ENCODE measurements around the gene MFF.
"Not testable (repeated sequence)": the region's sequence is repeated elsewhere in the genome, so short reads cannot be mapped to it uniquely, and the experiment has no call there.

MFF gene

GRCh38 chr2:227337442-227337841 is 12.4 kb downstream of the MFF start:
- FAIRE-seq = no peak

- FAIRE-seq = peak; percentile 78
These were observed 14.1 kb downstream of the MFF start for GRCh38 chr2:227339098-227339599.

- no peak for FAIRE-seq
These were observed 15.1 kb downstream of the MFF start for GRCh38 chr2:227340106-227340505.

GRCh38 chr2:227341553-227341952 is 16.5 kb downstream of the MFF start:
- no peak for FAIRE-seq

- peak; percentile 24 for FAIRE-seq
These were observed 19.2 kb downstream of the MFF start for GRCh38 chr2:227344231-227344630.

- peak; percentile 9 for FAIRE-seq
These were observed 22.1 kb downstream of the MFF start for GRCh38 chr2:227347117-227347516.

GRCh38 chr2:227348324-227348723 is 23.3 kb downstream of the MFF start:
- no peak for FAIRE-seq

GRCh38 chr2:227349989-227350612 is 25.1 kb downstream of the MFF start:
- no peak for FAIRE-seq

- FAIRE-seq = no peak
These were observed 26.6 kb downstream of the MFF start for GRCh38 chr2:227351639-227352038.

GRCh38 chr2:227360351-227360750 is 35.3 kb downstream of the MFF start:
- FAIRE-seq = no peak

- no peak for FAIRE-seq
These were observed 38.7 kb downstream of the MFF start for GRCh38 chr2:227363756-227364155.

GRCh38 chr2:227364585-227365263 is 39.7 kb downstream of the MFF start:
- not testable (repeated sequence) for FAIRE-seq

- no peak for FAIRE-seq
These were observed 40.8 kb downstream of the MFF start for GRCh38 chr2:227365833-227366232.

GRCh38 chr2:227366769-227367426 is 41.8 kb downstream of the MFF start:
- FAIRE-seq = no peak

GRCh38 chr2:227367427-227367795 is 42.4 kb downstream of the MFF start:
- FAIRE-seq = no peak

- FAIRE-seq = no peak
These were observed 43.5 kb downstream of the MFF start for GRCh38 chr2:227368574-227368973.

GRCh38 chr2:227370092-227370491 is 45.0 kb downstream of the MFF start:
- no peak for FAIRE-seq

- FAIRE-seq = no peak
These were observed 45.8 kb downstream of the MFF start for GRCh38 chr2:227370791-227371312.

GRCh38 chr2:227373389-227373788 is 48.3 kb downstream of the MFF start:
- no peak for FAIRE-seq

GRCh38 chr2:227374158-227374557 is 49.1 kb downstream of the MFF start:
- no peak for FAIRE-seq

GRCh38 chr2:227376656-227377396 is 51.8 kb downstream of the MFF start:
- no peak for FAIRE-seq

- FAIRE-seq = no peak
These were observed 52.7 kb downstream of the MFF start for GRCh38 chr2:227377467-227378351.

All from islet of Langerhans (tissue), 1 donor.